Large intestine (tissue), 3 donors: Measurements from ENCODE around the gene DDO. TPM values are rescaled to one million over a fixed set of nuclear protein-coding genes. Genes with fewer than 3 reads are reported as not detected.
"Not testable (repeated sequence)": the region's sequence is repeated elsewhere in the genome, so short reads cannot be mapped to it uniquely, and the experiment has no call there.

Experiments used
- DNase-seq, 2 donors: peaks; one replicate each; pipeline versions ENCODE4 v3.0.0 to v3.0.0-alpha.2; 2013
- H3K27ac ChIP-seq: one replicate; pipeline ENCODE4 v1.5.1; 2013; ENCODE audit warnings: low read length
- H3K27me3 ChIP-seq: 2 replicates; pipeline ENCODE4 v1.6.1; 2013; ENCODE audit warnings: low read length; ENCODE audit not compliant: control insufficient read depth, insufficient read depth
- H3K36me3 ChIP-seq: 2 replicates; pipeline ENCODE4 v1.6.1; 2013; ENCODE audit warnings: low read length; ENCODE audit not compliant: control insufficient read depth, insufficient read depth
- H3K4me1 ChIP-seq: one replicate; pipeline ENCODE4 v1.6.1; 2013; ENCODE audit warnings: low read length; ENCODE audit not compliant: control insufficient read depth, insufficient read depth
- H3K4me3 ChIP-seq: one replicate; pipeline ENCODE4 v1.5.1; 2013; ENCODE audit warnings: low read length
- H3K9me3 ChIP-seq: one replicate; pipeline ENCODE4 v1.6.1; 2013; ENCODE audit warnings: mild to moderate bottlenecking, low read depth, low read length, moderate library complexity; ENCODE audit not compliant: control insufficient read depth
- WGBS: methylation state at CpG from one replicate; pipeline ENCODE4 v1.1.5; 2013; ENCODE audit warnings: low lambda C conversion rate; ENCODE audit not compliant: insufficient coverage; 5-methylcytosine and 5-hydroxymethylcytosine counted together
- polyA plus RNA-seq: library from polyadenylated mRNA; unstranded; fragments of 120-200 nt; gene quantifications from one replicate; pipeline ENCODE4 v1.2.1, GENCODE V29; 2013

DDO gene
- polyA plus RNA-seq, 1 donor = 5.2 TPM

- not testable (repeated sequence) for H3K27me3 ChIP-seq, H3K27ac ChIP-seq, H3K9me3 ChIP-seq, H3K4me3 ChIP-seq, DNase-seq, H3K4me1 ChIP-seq, H3K36me3 ChIP-seq
- no CpG with 5 or more reads among the region's 7 CpGs for WGBS
Observed at GRCh38 chr6:110350593-110350992, 64.8 kb downstream of the DDO start.

GRCh38 chr6:110348961-110349690 is 66.2 kb downstream of the DDO start:
- Histone ChIP-seq H3K4me1 (no peaks in the 10 kb centered on the region), H3K4me3 (no peak overlapping the region), H3K27me3 (no peaks in the 10 kb centered on the region), H3K9me3 (no peaks in the 10 kb centered on the region), H3K36me3 (no peaks in the 10 kb centered on the region), H3K27ac (no peak overlapping the region)
- no peak for DNase-seq
- WGBS = no CpG with 5 or more reads among the region's 11 CpGs

GRCh38 chr6:110345025-110345424 is 70.3 kb downstream of the DDO start:
- Histone ChIP-seq H3K4me1 (no peaks in the 10 kb centered on the region), H3K9me3 (no peaks in the 10 kb centered on the region), H3K27me3 (no peaks in the 10 kb centered on the region), H3K4me3 (no peak overlapping the region), H3K36me3 (no peaks in the 10 kb centered on the region), H3K27ac (no peak overlapping the region)
- 94% methylated on average over 3 of the region's 4 CpGs for WGBS
- DNase-seq = no peak

DNA sequence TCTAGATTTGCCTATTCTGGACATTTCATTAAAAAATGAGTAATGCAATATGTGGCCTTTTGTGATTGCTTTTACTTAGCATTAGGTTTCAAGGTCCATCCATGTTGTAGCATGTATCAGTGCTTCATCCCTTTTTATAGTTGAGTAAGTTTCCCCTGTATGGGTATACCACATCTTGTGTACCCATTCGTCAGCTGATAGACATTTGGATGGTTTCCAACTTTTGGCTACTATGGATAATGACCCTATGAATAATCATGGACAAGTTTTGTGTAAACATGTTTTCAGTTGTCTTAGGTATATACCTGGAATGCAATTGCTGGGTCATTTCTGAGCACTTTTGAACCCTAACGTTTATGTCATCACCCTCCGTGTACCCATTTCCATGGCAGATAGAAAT is 72.6 kb downstream of the DDO start:
- Histone ChIP-seq H3K36me3 (no peaks in the 10 kb centered on the region), H3K4me3 (no peak overlapping the region), H3K4me1 (no peaks in the 10 kb centered on the region), H3K27me3 (no peaks in the 10 kb centered on the region), H3K27ac (no peak overlapping the region), H3K9me3 (no peaks in the 10 kb centered on the region)
- WGBS = no CpG with 5 or more reads among the region's 3 CpGs
- DNase-seq = no peak

Other genes with a start within 250 kb of the DDO start
- gene WASF1, start 235.9 kb downstream of the DDO start, polyA plus RNA-seq = 11.2 TPM
- gene CDC40, start 235.1 kb downstream of the DDO start, polyA plus RNA-seq = 18.1 TPM
- gene METTL24, start 57.2 kb downstream of the DDO start, polyA plus RNA-seq = 3.4 TPM
- 0.25 TPM for gene SLC22A16, start 61.0 kb upstream of the DDO start, polyA plus RNA-seq